B cell (primary cell): ENCODE data around the gene JMJD4. TPM values are rescaled to one million over a fixed set of nuclear protein-coding genes. Genes with fewer than 3 reads are reported as not detected.
"Not testable (repeated sequence)": the region's sequence is repeated elsewhere in the genome, so short reads cannot be mapped to it uniquely, and the experiment has no call there.

Experiments
- ATAC-seq: fragments of 200-7000 bp; cut with Tn5 transposase; one replicate; pipeline ENCODE4 v1.10.0; 2021; ENCODE audit warnings: low read depth, mild to moderate bottlenecking, moderate number of reproducible peaks, moderate library complexity
- CTCF ChIA-PET: fragments of 350-600 bp; sonication (Branson Sonifier 250); formaldehyde crosslinking; loops from one replicate; lab custom pipeline; 2021; ENCODE audit warnings: antibody characterized with exemption, inconsistent platforms; lab: Charles Lee
- POLR2A ChIA-PET: fragments of 350-600 bp; sonication (Branson Sonifier 250); formaldehyde crosslinking; loops from one replicate; lab custom pipeline; 2021; ENCODE audit warnings: antibody characterized with exemption; lab: Charles Lee
- DNase-seq: peaks from one replicate; pipeline ENCODE4 v3.0.0; 2013
- H2AFZ ChIP-seq: 2 replicates; pipeline ENCODE4 v1.6.1; 2012; ENCODE audit warnings: mild to moderate bottlenecking, low read depth, low read length; ENCODE audit not compliant: insufficient read depth, poor library complexity, severe bottlenecking
- H3K27ac ChIP-seq, 2 donors: 1 replicate in 1 of 2; 2 replicates in 1 of 2; pipeline ENCODE4 v1.5.1; 2012 to 2013; ENCODE audit warnings: low read length in 2 of 2, mild to moderate bottlenecking in 2 of 2, moderate library complexity in 1 of 2
- H3K27me3 ChIP-seq, 4 experiments: fragments of 200-600 bp in 1 of 4; sonication (generic) in 1 of 4; replicated peaks in 1 of 4; 1 replicate in 2 of 4; 2 replicates in 2 of 4; pipeline versions ENCODE4 v1.6.1 to v1.7.0; 2013 to 2016; ENCODE audit warnings: low read length in 3 of 4, mild to moderate bottlenecking in 2 of 4, mixed read lengths in 1 of 4, moderate library complexity in 1 of 4; ENCODE audit not compliant: insufficient read depth in 4 of 4, control insufficient read depth in 3 of 4; ENCODE audit errors: control extremely low read depth in 1 of 4
- H3K36me3 ChIP-seq, 2 experiments: replicated peaks in 1 of 2; 1 replicate in 1 of 2; 2 replicates in 1 of 2; pipeline versions ENCODE4 v1.6.1 to v1.7.1; 2013; ENCODE audit warnings: low read length in 1 of 2; ENCODE audit not compliant: insufficient read depth in 2 of 2, control insufficient read depth in 1 of 2; ENCODE audit errors: control extremely low read depth in 1 of 2, extremely low read depth in 1 of 2
- H3K4me1 ChIP-seq, 2 donors: fragments of 200-600 bp in 1 of 2; sonication (generic) in 1 of 2; 1 replicate in 1 of 2; 2 replicates in 1 of 2; pipeline versions ENCODE4 v1.5.1 to v1.6.1; 2013 to 2017; ENCODE audit warnings: low read length in 2 of 2; ENCODE audit not compliant: control insufficient read depth in 2 of 2, insufficient read depth in 2 of 2
- H3K4me2 ChIP-seq: replicated peaks from 2 replicates; pipeline ENCODE3; 2012; ENCODE audit warnings: mild to moderate bottlenecking, low read depth, low read length; ENCODE audit not compliant: poor library complexity, severe bottlenecking
- H3K4me3 ChIP-seq, 5 experiments: fragments of 200-600 bp in 1 of 5; sonication (generic) in 1 of 5; 1 replicate in 3 of 5; 2 replicates in 2 of 5; pipeline versions ENCODE4 v1.5.1 to v1.7.0; 2011 to 2016; ENCODE audit warnings: low read length in 4 of 5, mild to moderate bottlenecking in 4 of 5, low read depth in 2 of 5, control low read depth in 1 of 5, moderate library complexity in 1 of 5; ENCODE audit not compliant: insufficient read depth in 1 of 5; ENCODE audit errors: control extremely low read depth in 1 of 5, extremely low read depth in 1 of 5
- H3K79me2 ChIP-seq: fragments of 200-600 bp; sonication (generic); one replicate; pipeline ENCODE4 v1.6.0; 2016; ENCODE audit warnings: low read length; ENCODE audit not compliant: control insufficient read depth, insufficient read depth
- H3K9ac ChIP-seq: fragments of 200-600 bp; sonication (generic); 2 replicates; pipeline ENCODE4 v1.6.1; 2017; ENCODE audit warnings: mild to moderate bottlenecking, low read length, moderate library complexity
- H3K9me3 ChIP-seq, 3 donors: one replicate each; pipeline versions ENCODE4 v1.6.1 to v1.7.1; 2013; ENCODE audit warnings: low read length in 2 of 3; ENCODE audit not compliant: control insufficient read depth in 2 of 3, insufficient read depth in 1 of 3; ENCODE audit errors: control extremely low read depth in 1 of 3
- H4K20me1 ChIP-seq: 2 replicates; pipeline ENCODE4 v1.6.0; 2012; ENCODE audit warnings: mild to moderate bottlenecking, low read length; ENCODE audit not compliant: insufficient read depth, control insufficient read depth, poor library complexity, severe bottlenecking
- H3K27ac Mint-ChIP-seq: one replicate; pipeline ENCODE4 v1.8.0; 2021; ENCODE audit warnings: mixed read lengths
- H3K27me3 Mint-ChIP-seq: one replicate; pipeline ENCODE4 v1.8.0; 2021; ENCODE audit warnings: mixed read lengths
- H3K4me1 Mint-ChIP-seq: one replicate; pipeline ENCODE4 v1.8.0; 2021; ENCODE audit warnings: mixed read lengths
- H3K4me3 Mint-ChIP-seq: one replicate; pipeline ENCODE4 v1.8.0; 2021; ENCODE audit warnings: mixed read lengths
- H3K9me3 Mint-ChIP-seq: one replicate; pipeline ENCODE4 v1.8.0; 2022; ENCODE audit warnings: mixed read lengths; ENCODE audit not compliant: insufficient read depth
- CTCF ChIP-seq: fragments of 200-600 bp; IDR thresholded peaks from one replicate; pipeline ENCODE4 v1.8.0; 2022; ENCODE audit warnings: antibody characterized with exemption, mild to moderate bottlenecking
- EZH2 ChIP-seq: IDR thresholded peaks from 2 replicates; pipeline ENCODE4 v1.6.1; 2012; ENCODE audit warnings: borderline replicate concordance, low read depth, mild to moderate bottlenecking, moderate library complexity, low read length; ENCODE audit not compliant: insufficient read depth, poor library complexity, severe bottlenecking
- WGBS: methylation state at CpG from one replicate; pipeline ENCODE4 v1.1.5; 2013; ENCODE audit warnings: missing lambda C conversion rate; ENCODE audit not compliant: insufficient coverage; 5-methylcytosine and 5-hydroxymethylcytosine counted together
- intact Hi-C: fragments of 100-400 bp; cut with micrococcal nuclease; formaldehyde crosslinking; loops from one replicate; pipeline ENCODE4 v1.10.0; 2022
- polyA plus RNA-seq: library from polyadenylated mRNA; depleted of rRNA; stranded (reverse); fragments of >200 nt; gene quantifications from 2 replicates; pipeline ENCODE4 v1.2.3, GENCODE V29; 2012
- total RNA-seq, 2 donors: library from RNA; stranded (reverse); fragments of 120-200 nt in 1 of 2; gene quantifications; 1 replicate in 1 of 2; 2 replicates in 1 of 2; pipeline versions ENCODE4 v1.2.3 to v1.2.4, GENCODE V29; 2013 to 2022

The JMJD4 gene
- total and polyA plus RNA-seq, 2 donors (not counting 1 experiment from before 2014, with no cell fraction given): 29.9 to 30.6 TPM

DNA sequence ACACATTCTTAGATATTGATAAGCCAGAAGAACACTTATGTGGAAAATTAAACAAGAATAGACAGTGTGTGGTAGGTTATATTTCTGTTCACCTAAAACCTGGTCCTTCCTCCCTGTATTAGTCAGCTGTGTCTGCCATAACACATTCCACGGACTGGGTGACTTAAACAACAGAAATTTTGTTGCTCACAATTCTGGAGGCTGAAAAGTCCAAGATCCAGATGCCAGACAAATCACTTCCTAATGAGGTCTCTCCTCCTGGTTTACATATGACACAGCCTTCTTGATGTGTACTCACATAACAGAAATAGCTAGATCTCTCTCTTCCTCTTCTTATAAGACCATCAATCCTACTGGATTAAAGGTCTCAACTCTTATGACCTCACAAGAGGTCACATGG lies 25.7 kb downstream of the JMJD4 start:
- POLR2A ChIA-PET: no interaction called here
- H3K4me1 ChIP-seq: no peaks in the 10 kb centered on the region
- H3K36me3 ChIP-seq: no peaks in the 10 kb centered on the region
- H3K4me3 ChIP-seq: no peak overlapping the region
- WGBS: 78% methylated on average over 1 of the region's 1 CpG
- CTCF ChIA-PET: no interaction called here
- Mint-ChIP-seq H3K4me3 (no peak overlapping the region), H3K4me1 (peaks cover 2% of the 10 kb centered on the region), H3K27me3 (no peaks in the 10 kb centered on the region), H3K27ac (no peak overlapping the region), H3K9me3 (peaks cover 19% of the 10 kb centered on the region)
- peaks cover 5 to 25% (median 19%) of the 10 kb centered on the region in 3 donors for H3K9me3 ChIP-seq
- H3K79me2 ChIP-seq: no peaks in the 10 kb centered on the region
- no peak overlapping the region for H3K27ac ChIP-seq
- no peaks in the 10 kb centered on the region for H4K20me1 ChIP-seq
- intact Hi-C loops: no loop called here
- ATAC-seq (no peak), DNase-seq (no peak)
- no peak overlapping the region for H2AFZ ChIP-seq
- no peaks in the 10 kb centered on the region for H3K27me3 ChIP-seq
- H3K4me2 ChIP-seq: no peak overlapping the region
- TF ChIP-seq EZH2: no peak
- no peak for TF ChIP-seq CTCF
- no peak overlapping the region for H3K9ac ChIP-seq

DNA sequence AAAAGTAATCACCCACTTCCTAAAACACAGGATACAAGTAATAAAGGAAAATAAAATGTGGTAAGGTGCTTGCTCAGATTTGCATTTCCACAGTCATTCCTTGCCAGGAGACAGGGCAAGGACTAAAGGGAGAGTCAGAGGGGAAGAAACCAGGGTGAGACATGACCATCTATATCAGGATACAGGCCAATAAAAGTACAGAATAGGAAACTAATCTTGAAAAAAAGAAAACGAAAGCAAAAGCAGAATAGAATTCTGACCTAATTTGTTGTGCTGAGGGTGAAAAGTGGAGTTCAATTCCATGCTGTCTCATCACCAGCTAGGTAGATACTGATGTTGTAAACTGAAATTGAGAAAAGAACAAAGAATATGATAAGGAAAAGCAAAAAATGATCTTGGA lies 27.3 kb downstream of the JMJD4 start:
- POLR2A ChIA-PET: no interaction called here
- H3K4me1 ChIP-seq: no peaks in the 10 kb centered on the region
- intact Hi-C loops: no loop called here
- Mint-ChIP-seq H3K27me3 (no peaks in the 10 kb centered on the region), H3K4me3 (no peak overlapping the region), H3K9me3 (peaks cover 21% of the 10 kb centered on the region), H3K27ac (no peak overlapping the region), H3K4me1 (peaks cover 2% of the 10 kb centered on the region)
- ATAC-seq (no peak), DNase-seq (no peak)
- no peaks in the 10 kb centered on the region for H3K27me3 ChIP-seq
- H3K79me2 ChIP-seq: no peaks in the 10 kb centered on the region
- H4K20me1 ChIP-seq: no peaks in the 10 kb centered on the region
- H3K9me3 ChIP-seq: peaks cover 5 to 12% (median 12%) of the 10 kb centered on the region in 3 donors
- H3K27ac ChIP-seq: no peak overlapping the region
- 33% methylated on average over 1 of the region's 1 CpG for WGBS
- no peak overlapping the region for H3K4me2 ChIP-seq
- H3K9ac ChIP-seq: no peak overlapping the region
- no peak overlapping the region for H2AFZ ChIP-seq
- no peak overlapping the region for H3K4me3 ChIP-seq
- CTCF ChIA-PET: no interaction called here
- no peak for TF ChIP-seq CTCF
- no peak for TF ChIP-seq EZH2
- no peaks in the 10 kb centered on the region for H3K36me3 ChIP-seq

DNA sequence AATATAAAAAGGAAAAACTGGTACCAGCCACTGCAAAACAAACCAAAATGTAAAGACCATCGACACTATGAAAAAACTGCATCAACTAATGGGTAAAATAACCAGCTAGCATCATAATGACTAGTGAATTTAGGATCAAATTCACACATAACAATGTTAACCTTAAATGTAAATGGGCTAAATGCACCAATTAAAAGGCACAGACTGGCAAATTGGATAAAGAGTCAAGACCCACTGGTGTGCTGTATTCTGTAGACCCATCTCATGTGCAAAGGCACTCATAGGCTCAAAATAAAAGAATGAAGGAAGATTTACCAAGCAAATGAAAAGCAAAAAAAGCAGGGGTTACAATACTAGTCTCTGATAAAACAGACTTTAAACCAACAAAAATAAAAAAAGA lies 33.5 kb downstream of the JMJD4 start:
- H4K20me1 ChIP-seq, H3K27me3 ChIP-seq, H3K27me3 Mint-ChIP-seq, H3K36me3 ChIP-seq, DNase-seq, H3K4me1 Mint-ChIP-seq, CTCF ChIA-PET, H3K4me2 ChIP-seq, ATAC-seq, POLR2A ChIA-PET, H3K4me3 Mint-ChIP-seq, intact Hi-C loops, H2AFZ ChIP-seq, H3K27ac Mint-ChIP-seq, H3K4me3 ChIP-seq, H3K79me2 ChIP-seq, H3K9ac ChIP-seq, H3K27ac ChIP-seq, H3K4me1 ChIP-seq: not testable (repeated sequence)
- WGBS: no CpG with 5 or more reads among the region's 1 CpG
- H3K9me3 ChIP-seq: peaks cover 3 to 33% (median 12%) of the 10 kb centered on the region in 3 donors
- peaks cover 36% of the 10 kb centered on the region for H3K9me3 Mint-ChIP-seq
